Measurements from ENCODE around the gene TMEM120B.
"Not testable (repeated sequence)": the region's sequence is repeated elsewhere in the genome, so short reads cannot be mapped to it uniquely, and the experiment has no call there.

TMEM120B gene

GRCh38 chr12:121774968-121775474 is 62.5 kb downstream of the TMEM120B start:
- peak; percentile 80 for DNase-seq (ENCODE audit: low read depth, low spot score)

GRCh38 chr12:121775501-121775900 is 62.9 kb downstream of the TMEM120B start:
- no peak for DNase-seq (ENCODE audit: low read depth, low spot score)

- peak; percentile 79 for DNase-seq (ENCODE audit: low read depth, low spot score)
Measured at GRCh38 chr12:121776190-121777098, 63.9 kb downstream of the TMEM120B start.

- no peak for DNase-seq (ENCODE audit: low read depth, low spot score)
Measured at GRCh38 chr12:121778567-121779421, 66.2 kb downstream of the TMEM120B start.

GRCh38 chr12:121779422-121779895 is 66.9 kb downstream of the TMEM120B start:
- DNase-seq (ENCODE audit: low read depth, low spot score), result no peak

GRCh38 chr12:121780429-121780828 is 67.9 kb downstream of the TMEM120B start:
- DNase-seq (ENCODE audit: low read depth, low spot score), result no peak

- no peak for DNase-seq (ENCODE audit: low read depth, low spot score)
Measured at GRCh38 chr12:121781484-121781997, 69.0 kb downstream of the TMEM120B start.

GRCh38 chr12:121781998-121782979 is 69.7 kb downstream of the TMEM120B start:
- DNase-seq (ENCODE audit: low read depth, low spot score), result peak; percentile 43

- DNase-seq (ENCODE audit: low read depth, low spot score), result no peak
Measured at GRCh38 chr12:121783766-121784165, 71.2 kb downstream of the TMEM120B start.

- peak; percentile 79 for DNase-seq (ENCODE audit: low read depth, low spot score)
Measured at GRCh38 chr12:121784460-121784859, 71.9 kb downstream of the TMEM120B start.

GRCh38 chr12:121786440-121786825 is 73.9 kb downstream of the TMEM120B start:
- peak; percentile 76 for DNase-seq (ENCODE audit: low read depth, low spot score)

- no peak for DNase-seq (ENCODE audit: low read depth, low spot score)
Measured at GRCh38 chr12:121787063-121788025, 74.8 kb downstream of the TMEM120B start.

GRCh38 chr12:121788176-121788818 is 75.7 kb downstream of the TMEM120B start:
- no peak for DNase-seq (ENCODE audit: low read depth, low spot score)

- DNase-seq (ENCODE audit: low read depth, low spot score), result no peak
Measured at GRCh38 chr12:121789233-121789781, 76.8 kb downstream of the TMEM120B start.

- DNase-seq (ENCODE audit: low read depth, low spot score), result no peak
Measured at GRCh38 chr12:121789800-121790728, 77.5 kb downstream of the TMEM120B start.

- not testable (repeated sequence) for DNase-seq (ENCODE audit: low read depth, low spot score)
Measured at GRCh38 chr12:121790785-121791184, 78.2 kb downstream of the TMEM120B start.

Measured in astrocyte of the hippocampus (primary cell).